GM11168 (cell line): Measurements from ENCODE around the gene PLEKHG2.
"Not testable (repeated sequence)": the region's sequence is repeated elsewhere in the genome, so short reads cannot be mapped to it uniquely, and the experiment has no call there.

Experiments used
- in situ Hi-C: fragments of 300-500 bp; cut with MboI; formaldehyde crosslinking; loops from one replicate; pipeline ENCODE4 v1.12.0; 2022; ENCODE audit warnings: low sequenced_read_pairs; ENCODE audit not compliant: unreplicated experiment

Gene PLEKHG2

GRCh38 chr19:39412100-39412866 lies at the start of gene PLEKHG2:
Gene PLEKHG2, plus strand, starts transcription at chr19:39412669. Its CDS starts 1,418 bp downstream, at chr19:39414087.
- in situ Hi-C loops: no loop called here

GRCh38 chr19:39362682-39363657 lies 49.5 kb upstream of the PLEKHG2 start:
- in situ Hi-C loops: no loop called here

GRCh38 chr19:39363901-39364457 lies 48.5 kb upstream of the PLEKHG2 start:
- in situ Hi-C loops: no loop called here

GRCh38 chr19:39365531-39365930 lies 46.9 kb upstream of the PLEKHG2 start:
- in situ Hi-C loops: no loop called here

- in situ Hi-C loops: no loop called here
Observed at GRCh38 chr19:39369200-39369599, 43.3 kb upstream of the PLEKHG2 start.

- in situ Hi-C loops: no loop called here
Observed at GRCh38 chr19:39370735-39371134, 41.7 kb upstream of the PLEKHG2 start.

- in situ Hi-C loops: no loop called here
Observed at GRCh38 chr19:39372047-39372802, 40.2 kb upstream of the PLEKHG2 start.

- in situ Hi-C loops: no loop called here
Observed at GRCh38 chr19:39372941-39373340, 39.5 kb upstream of the PLEKHG2 start.

- in situ Hi-C loops: no loop called here
Observed at GRCh38 chr19:39375929-39376328, 36.5 kb upstream of the PLEKHG2 start.

- in situ Hi-C loops: no loop called here
Observed at GRCh38 chr19:39377373-39378362, 34.8 kb upstream of the PLEKHG2 start.

- in situ Hi-C loops: not testable (repeated sequence)
Observed at GRCh38 chr19:39379366-39379765, 33.1 kb upstream of the PLEKHG2 start.

- in situ Hi-C loops: no loop called here
Observed at GRCh38 chr19:39379865-39380396, 32.5 kb upstream of the PLEKHG2 start.

- in situ Hi-C loops: no loop called here
Observed at GRCh38 chr19:39380521-39381502, 31.7 kb upstream of the PLEKHG2 start.

- in situ Hi-C loops: no loop called here
Observed at GRCh38 chr19:39381910-39382611, 30.4 kb upstream of the PLEKHG2 start.

- in situ Hi-C loops: no loop called here
Observed at GRCh38 chr19:39382991-39383828, 29.3 kb upstream of the PLEKHG2 start.
